ENCODE data around the gene FBXW11. TPM values are rescaled to one million over a fixed set of nuclear protein-coding genes. Genes with fewer than 3 reads are reported as not detected.
"Not testable (repeated sequence)": the region's sequence is repeated elsewhere in the genome, so short reads cannot be mapped to it uniquely, and the experiment has no call there.

FBXW11 gene
- total RNA-seq, 4 donors from 2014 or later: 22.8 to 44.8 (median 40.3) TPM

DNA sequence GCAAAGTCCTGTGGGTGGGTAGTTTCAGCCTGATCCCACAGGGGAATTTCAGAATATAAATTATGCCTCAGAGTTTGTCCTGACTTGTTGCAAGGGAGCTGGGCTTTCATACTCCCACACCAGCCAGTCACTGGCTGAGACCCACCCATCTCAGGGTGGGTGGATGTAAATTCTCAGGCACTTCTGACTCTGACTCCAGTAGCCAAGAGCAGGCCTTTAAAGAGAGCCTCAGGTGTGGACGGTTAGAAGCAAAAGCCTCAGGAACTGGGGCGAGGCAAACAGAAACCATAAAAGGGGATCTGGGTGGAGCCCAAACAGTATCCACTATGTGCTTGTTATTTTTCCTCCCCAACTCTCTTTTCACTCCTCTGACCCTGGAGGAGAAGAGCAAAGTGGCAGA lies 28.6 kb upstream of the FBXW11 start:
- H3K27ac ChIP-seq: no peak overlapping the region
- no peak for DNase-seq
- intact Hi-C loops (cut with DNase I; ENCODE audit: low total_unique reads): no loop called here
- H3K36me3 ChIP-seq: no peaks in the 10 kb centered on the region
- in situ Hi-C loops (cut with MboI; ENCODE audit: low pct_ligation_motif_present in 1 of 4, low pct_unique_long_range_greater_than_20kb in 1 of 4, low sequenced_read_pairs in 3 of 4): loop anchor here (10.0 to 25.0 kb wide), 2 partner anchors 120 to 623 kb away; partner anchors contain the start of gene FGF18 (in 4 of the 4)
- H3K9me3 ChIP-seq: peaks cover 0 to 7% of the 10 kb centered on the region in 2 donors
- TF ChIP-seq, protein P1, sequence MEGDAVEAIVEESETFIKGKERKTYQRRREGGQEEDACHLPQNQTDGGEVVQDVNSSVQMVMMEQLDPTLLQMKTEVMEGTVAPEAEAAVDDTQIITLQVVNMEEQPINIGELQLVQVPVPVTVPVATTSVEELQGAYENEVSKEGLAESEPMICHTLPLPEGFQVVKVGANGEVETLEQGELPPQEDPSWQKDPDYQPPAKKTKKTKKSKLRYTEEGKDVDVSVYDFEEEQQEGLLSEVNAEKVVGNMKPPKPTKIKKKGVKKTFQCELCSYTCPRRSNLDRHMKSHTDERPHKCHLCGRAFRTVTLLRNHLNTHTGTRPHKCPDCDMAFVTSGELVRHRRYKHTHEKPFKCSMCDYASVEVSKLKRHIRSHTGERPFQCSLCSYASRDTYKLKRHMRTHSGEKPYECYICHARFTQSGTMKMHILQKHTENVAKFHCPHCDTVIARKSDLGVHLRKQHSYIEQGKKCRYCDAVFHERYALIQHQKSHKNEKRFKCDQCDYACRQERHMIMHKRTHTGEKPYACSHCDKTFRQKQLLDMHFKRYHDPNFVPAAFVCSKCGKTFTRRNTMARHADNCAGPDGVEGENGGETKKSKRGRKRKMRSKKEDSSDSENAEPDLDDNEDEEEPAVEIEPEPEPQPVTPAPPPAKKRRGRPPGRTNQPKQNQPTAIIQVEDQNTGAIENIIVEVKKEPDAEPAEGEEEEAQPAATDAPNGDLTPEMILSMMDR (IDR thresholded peaks at IDR 0.05): no peak
- no peak for TF ChIP-seq POLR2A (IDR thresholded peaks at IDR 0.05)
- TF ChIP-seq POLR2AphosphoS5 (IDR thresholded peaks at IDR 0.05): no peak
- TF ChIP-seq EP300 (IDR thresholded peaks at IDR 0.05; ENCODE audit: low read depth): no peak
- no peak overlapping the region for H3K4me3 ChIP-seq
- 22% methylated on average over 2 of the region's 2 CpGs; no CpG with 5 or more reads in 1 of the 2 donors for WGBS, 2 donors (ENCODE audit: low coverage in 1 of 2)
- no peaks in the 10 kb centered on the region for H3K27me3 ChIP-seq
- no peaks in the 10 kb centered on the region for H3K4me1 ChIP-seq

DNA sequence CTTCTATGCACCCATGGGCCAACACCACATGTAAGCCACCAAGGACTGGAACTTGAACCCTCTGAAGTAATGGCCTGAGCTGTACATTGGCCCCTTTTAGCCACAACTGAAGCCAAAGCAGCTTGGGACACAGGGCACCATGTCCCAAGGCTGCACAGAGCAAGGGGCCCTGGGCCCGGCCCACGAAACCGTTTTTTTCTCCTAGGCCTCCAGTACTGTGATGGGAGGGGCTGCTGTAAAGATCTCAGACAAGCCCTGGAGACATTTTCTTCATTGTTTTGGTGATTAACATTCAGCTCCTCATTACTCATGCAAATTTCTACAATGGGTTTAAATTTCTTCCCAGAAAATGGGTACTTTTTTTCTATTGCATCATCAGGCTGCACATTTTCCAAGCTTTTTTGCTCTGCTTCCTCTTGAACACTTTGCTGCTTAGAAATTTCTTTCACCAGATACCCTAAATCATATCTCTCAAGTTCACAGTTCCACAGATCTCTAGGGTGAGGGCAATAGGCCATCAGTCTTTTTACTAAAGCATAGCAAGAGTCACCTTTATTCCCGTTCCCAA lies 25.5 kb upstream of the FBXW11 start:
- no peaks in the 10 kb centered on the region for H3K36me3 ChIP-seq
- WGBS, 2 donors (ENCODE audit: low coverage in 1 of 2): 84 to 98% methylated on average over 4 of the region's 4 CpGs
- H3K9me3 ChIP-seq: peaks cover 0 to 7% of the 10 kb centered on the region in 2 donors
- no peaks in the 10 kb centered on the region for H3K4me1 ChIP-seq
- in situ Hi-C loops (cut with MboI; ENCODE audit: low pct_ligation_motif_present in 1 of 4, low pct_unique_long_range_greater_than_20kb in 1 of 4, low sequenced_read_pairs in 3 of 4): loop anchor here (10.0 to 25.0 kb wide), 2 partner anchors 117 to 620 kb away; partner anchors contain the start of gene FGF18 (in 4 of the 4)
- no peak for DNase-seq
- no peak overlapping the region for H3K27ac ChIP-seq
- H3K4me3 ChIP-seq: no peak overlapping the region
- TF ChIP-seq EP300 (IDR thresholded peaks at IDR 0.05; ENCODE audit: low read depth) (no peak), POLR2A (IDR thresholded peaks at IDR 0.05) (no peak), POLR2AphosphoS5 (IDR thresholded peaks at IDR 0.05) (no peak)
- TF ChIP-seq, protein P1 (IDR thresholded peaks at IDR 0.05): no peak
- H3K27me3 ChIP-seq: no peaks in the 10 kb centered on the region
- intact Hi-C loops (cut with DNase I; ENCODE audit: low total_unique reads): no loop called here

DNA sequence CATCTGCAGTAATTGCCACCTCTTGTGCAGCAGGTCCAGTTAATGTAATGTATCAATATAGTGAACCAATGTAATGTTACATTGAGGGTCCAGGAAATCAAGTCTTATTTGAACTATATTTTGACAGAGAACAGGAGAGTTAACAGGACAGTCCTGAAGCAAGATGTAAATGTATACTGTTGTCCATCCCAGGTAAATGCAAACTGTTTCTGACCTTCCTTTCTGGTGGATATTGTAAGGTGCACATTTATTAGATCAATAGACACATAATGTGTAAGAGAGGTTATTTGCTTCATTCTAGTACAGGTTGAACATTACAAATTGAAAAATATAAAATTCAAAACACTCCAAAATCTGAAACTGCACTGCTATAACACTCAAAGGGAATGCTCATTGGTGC lies 23.4 kb upstream of the FBXW11 start:
- intact Hi-C loops (cut with DNase I; ENCODE audit: low total_unique reads): no loop called here
- H3K36me3 ChIP-seq: no peaks in the 10 kb centered on the region
- H3K4me3 ChIP-seq: no peak overlapping the region
- H3K4me1 ChIP-seq: no peaks in the 10 kb centered on the region
- no peak overlapping the region for H3K27ac ChIP-seq
- in situ Hi-C loops (cut with MboI; ENCODE audit: low pct_ligation_motif_present in 1 of 4, low pct_unique_long_range_greater_than_20kb in 1 of 4, low sequenced_read_pairs in 3 of 4): loop anchor here (10.0 to 25.0 kb wide), 2 partner anchors 115 to 618 kb away; partner anchors contain the start of gene FGF18 (in 4 of the 4)
- no peak for DNase-seq
- TF ChIP-seq EP300 (IDR thresholded peaks at IDR 0.05; ENCODE audit: low read depth): no peak
- H3K9me3 ChIP-seq: peaks cover 0 to 7% of the 10 kb centered on the region in 2 donors
- no peaks in the 10 kb centered on the region for H3K27me3 ChIP-seq

DNA sequence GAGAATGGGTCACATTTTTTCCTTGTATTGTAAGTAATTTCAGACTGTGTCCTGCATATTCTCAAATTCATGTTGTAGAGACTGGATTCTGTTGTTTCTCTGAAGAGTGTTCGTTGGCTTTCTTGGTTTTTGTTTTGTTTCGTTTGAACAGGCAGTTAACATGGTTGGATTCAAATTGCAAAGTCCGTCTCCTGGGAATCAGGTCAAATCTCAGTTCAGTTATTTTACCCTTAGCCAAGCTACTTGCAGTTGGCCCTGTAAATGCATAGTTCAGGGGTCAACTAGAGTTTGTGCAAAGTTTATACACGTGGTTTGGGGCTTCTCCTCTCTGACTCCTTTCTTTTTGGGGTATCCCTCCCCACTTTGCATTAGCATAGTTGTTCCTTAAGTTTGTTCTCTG lies 21.7 kb upstream of the FBXW11 start:
- no peaks in the 10 kb centered on the region for H3K27me3 ChIP-seq
- H3K27ac ChIP-seq: no peak overlapping the region
- 66 to 70% methylated on average over 4 of the region's 4 CpGs for WGBS, 2 donors (ENCODE audit: low coverage in 1 of 2)
- DNase-seq: no peak
- H3K4me1 ChIP-seq: no peaks in the 10 kb centered on the region
- intact Hi-C loops (cut with DNase I; ENCODE audit: low total_unique reads): no loop called here
- TF ChIP-seq, protein P1 (IDR thresholded peaks at IDR 0.05): no peak
- TF ChIP-seq POLR2A (IDR thresholded peaks at IDR 0.05): no peak
- no peak for TF ChIP-seq EP300 (IDR thresholded peaks at IDR 0.05; ENCODE audit: low read depth)
- no peak for TF ChIP-seq POLR2AphosphoS5 (IDR thresholded peaks at IDR 0.05)
- no peaks in the 10 kb centered on the region for H3K36me3 ChIP-seq
- H3K4me3 ChIP-seq: no peak overlapping the region
- peaks cover 0 to 7% of the 10 kb centered on the region in 2 donors for H3K9me3 ChIP-seq
- in situ Hi-C loops (cut with MboI; ENCODE audit: low pct_ligation_motif_present in 1 of 4, low pct_unique_long_range_greater_than_20kb in 1 of 4, low sequenced_read_pairs in 3 of 4): loop anchor here (25.0 kb wide), 1 partner anchor 616 kb away; the partner anchor contains the start of gene FGF18 (in 4 of the 4)

DNA sequence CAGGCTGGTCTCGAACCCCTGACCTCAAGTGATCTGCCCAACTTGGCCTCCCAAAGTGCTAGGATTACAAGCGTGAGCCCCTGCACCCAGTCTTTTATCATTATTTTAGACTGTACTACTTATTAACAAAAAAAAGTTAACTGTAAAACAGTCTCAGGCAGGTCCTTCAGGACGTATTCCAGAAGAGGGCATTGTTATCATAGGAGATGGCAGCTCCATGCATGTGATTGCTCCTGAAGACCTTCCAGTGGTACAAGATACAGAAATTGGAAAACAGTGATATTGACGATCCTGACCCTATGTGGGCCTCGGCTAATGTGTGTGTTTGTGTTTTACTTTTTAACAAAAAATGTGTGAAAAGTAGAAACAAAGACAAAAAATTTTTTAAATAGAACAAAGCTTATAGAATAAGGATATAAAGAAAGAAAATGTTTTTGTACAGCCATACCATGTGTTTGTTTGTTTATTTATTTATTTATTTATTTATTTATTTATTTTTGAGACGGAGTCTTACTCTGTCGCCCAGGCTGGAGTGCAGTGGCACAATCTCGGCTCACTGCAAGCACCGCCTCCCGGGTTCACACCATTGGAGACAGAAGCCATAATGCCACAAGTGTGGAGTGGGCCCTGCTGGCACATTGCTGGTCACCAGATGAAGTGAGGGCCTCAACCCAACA lies 13.8 kb upstream of the FBXW11 start:
- H3K4me1 ChIP-seq; H3K36me3 ChIP-seq; intact Hi-C loops (cut with DNase I; ENCODE audit: low total_unique reads); H3K27ac ChIP-seq; H3K27me3 ChIP-seq; DNase-seq; H3K4me3 ChIP-seq; H3K9me3 ChIP-seq; in situ Hi-C loops (cut with MboI; ENCODE audit: low pct_ligation_motif_present in 1 of 4, low pct_unique_long_range_greater_than_20kb in 1 of 4, low sequenced_read_pairs in 3 of 4): not testable (repeated sequence)
- 67 to 86% methylated on average over 6 to 10 of the region's 10 CpGs for WGBS, 2 donors (ENCODE audit: low coverage in 1 of 2)

Measured in transverse colon (tissue), 4 donors.